Ascending aorta (tissue), 2 donors: Measurements from ENCODE around the gene ANGPTL5. TPM values are rescaled to one million over a fixed set of nuclear protein-coding genes. Genes with fewer than 3 reads are reported as not detected.
"Not testable (repeated sequence)": the region's sequence is repeated elsewhere in the genome, so short reads cannot be mapped to it uniquely, and the experiment has no call there.

Source experiments
- DNase-seq, 2 donors: peaks; one replicate each; pipeline ENCODE4 v3.0.0-alpha.2; 2019; ENCODE audit warnings: low spot score in 2 of 2
- H3K27ac ChIP-seq, 2 donors: fragments of 200-600 bp; sonication (generic); one replicate each; pipeline ENCODE4 v1.5.1; 2016 to 2017; ENCODE audit warnings: mild to moderate bottlenecking in 1 of 2
- H3K27me3 ChIP-seq: fragments of 200-600 bp; sonication (generic); one replicate; pipeline ENCODE4 v1.5.1; 2017
- H3K36me3 ChIP-seq, 2 donors: fragments of 200-600 bp; sonication (generic); one replicate each; pipeline ENCODE4 v1.5.1; 2016
- H3K4me1 ChIP-seq, 2 donors: fragments of 200-600 bp; sonication (generic); one replicate each; pipeline ENCODE4 v1.5.1; 2016 to 2017; ENCODE audit warnings: mild to moderate bottlenecking in 1 of 2
- H3K4me3 ChIP-seq, 2 donors: fragments of 200-600 bp; sonication (generic); one replicate each; pipeline ENCODE4 v1.5.1; 2016 to 2017; ENCODE audit warnings: mild to moderate bottlenecking in 1 of 2
- H3K9me3 ChIP-seq, 2 donors: fragments of 200-600 bp; sonication (generic); one replicate each; pipeline ENCODE4 v1.5.1; 2016
- CTCF ChIP-seq, 3 experiments: fragments of 200-600 bp in 2 of 3; fragments of 450-650 bp in 1 of 3; sonication (generic) in 2 of 3; IDR thresholded peaks; one replicate each; pipeline ENCODE4 v1.5.1; 2016 to 2019; ENCODE audit warnings: antibody characterized with exemption in 3 of 3, mild to moderate bottlenecking in 1 of 3, moderate library complexity in 1 of 3
- intact Hi-C: fragments of 100-400 bp; cut with DNase I; formaldehyde crosslinking; loops from one replicate; pipeline ENCODE4 v1.15.1; 2023
- total RNA-seq: library from RNA; depleted of rRNA; stranded (reverse); fragments of >200 nt; gene quantifications from one replicate; pipeline ENCODE4 v1.1.0, GENCODE V29; 2016

ANGPTL5 gene
- not detected for total RNA-seq

- Histone ChIP-seq H3K4me1 (peaks cover 6 to 9% of the 10 kb centered on the region in 2 donors), H3K27me3 (no peaks in the 10 kb centered on the region), H3K36me3 (no peaks in the 10 kb centered on the region), H3K27ac (peak within 1 kb of the TSS; percentile 86 to 97), H3K9me3 (no peaks in the 10 kb centered on the region), H3K4me3 (peak within 1 kb of the TSS; percentile 46 to 74)
- intact Hi-C loops: loop anchor here (5.0 to 10.0 kb wide), 4 partner anchors 54 to 1178 kb away; partner anchors contain the start of genes BIRC2 and DCUN1D5
- TF ChIP-seq CTCF (IDR thresholded peaks at IDR 0.05): no peak
- no peak for DNase-seq
These were observed at the start of gene ANGPTL5 for GRCh38 chr11:101916422-101916821. Gene ANGPTL5, minus strand, starts transcription at chr11:101916522. Its CDS starts 8,613 bp downstream, at chr11:101907909.

GRCh38 chr11:101964200-101964599 is 47.9 kb upstream of the ANGPTL5 start:
- peaks cover under 1 to 24% of the 10 kb centered on the region in 2 donors for H3K36me3 ChIP-seq
- H3K9me3 ChIP-seq, H3K27me3 ChIP-seq, H3K4me3 ChIP-seq, H3K4me1 ChIP-seq, H3K27ac ChIP-seq, intact Hi-C loops, DNase-seq: not testable (repeated sequence)

GRCh38 chr11:101960231-101960630 is 43.9 kb upstream of the ANGPTL5 start:
- DNase-seq: no peak
- H3K36me3 ChIP-seq: peaks cover 6 to 40% of the 10 kb centered on the region in 2 donors

GRCh38 chr11:101955701-101956100 is 39.4 kb upstream of the ANGPTL5 start:
- DNase-seq: no peak
- H3K4me3 ChIP-seq: no peak overlapping the region
- H3K36me3 ChIP-seq: peaks cover 6 to 24% of the 10 kb centered on the region in 2 donors
- intact Hi-C loops: no loop called here
- no peak overlapping the region for H3K27ac ChIP-seq
- no peak for TF ChIP-seq CTCF (IDR thresholded peaks at IDR 0.05)
- no peaks in the 10 kb centered on the region for H3K4me1 ChIP-seq
- H3K9me3 ChIP-seq: no peaks in the 10 kb centered on the region
- H3K27me3 ChIP-seq: no peaks in the 10 kb centered on the region

More at GRCh38 chr11:101960231-101960630, 43.9 kb upstream of the ANGPTL5 start:
- no peak overlapping the region for H3K4me3 ChIP-seq
- no peak overlapping the region for H3K27ac ChIP-seq
- intact Hi-C loops: no loop called here
- H3K9me3 ChIP-seq: no peaks in the 10 kb centered on the region
- no peaks in the 10 kb centered on the region for H3K27me3 ChIP-seq
- no peaks in the 10 kb centered on the region for H3K4me1 ChIP-seq
- TF ChIP-seq CTCF (IDR thresholded peaks at IDR 0.05): no peak

GRCh38 chr11:101955278-101955677 is 39.0 kb upstream of the ANGPTL5 start:
- no peak for TF ChIP-seq CTCF (IDR thresholded peaks at IDR 0.05)
- Histone ChIP-seq H3K27ac (no peak overlapping the region), H3K4me1 (no peaks in the 10 kb centered on the region), H3K4me3 (no peak overlapping the region), H3K27me3 (no peaks in the 10 kb centered on the region), H3K9me3 (no peaks in the 10 kb centered on the region), H3K36me3 (peaks cover 6 to 24% of the 10 kb centered on the region in 2 donors)
- intact Hi-C loops: no loop called here
- no peak for DNase-seq

- H3K36me3 ChIP-seq: peaks cover 12 to 25% of the 10 kb centered on the region in 2 donors
- H3K4me3 ChIP-seq: no peak overlapping the region
- no peak overlapping the region for H3K27ac ChIP-seq
- H3K27me3 ChIP-seq: no peaks in the 10 kb centered on the region
- DNase-seq: no peak
- H3K9me3 ChIP-seq: no peaks in the 10 kb centered on the region
- intact Hi-C loops: no loop called here
- TF ChIP-seq CTCF (IDR thresholded peaks at IDR 0.05): no peak
- H3K4me1 ChIP-seq: no peaks in the 10 kb centered on the region
These were observed 33.4 kb upstream of the ANGPTL5 start for GRCh38 chr11:101949680-101950220.
